Measurements from ENCODE around the gene TOM1L2.
"Not testable (repeated sequence)": the region's sequence is repeated elsewhere in the genome, so short reads cannot be mapped to it uniquely, and the experiment has no call there.

Gene TOM1L2

DNA sequence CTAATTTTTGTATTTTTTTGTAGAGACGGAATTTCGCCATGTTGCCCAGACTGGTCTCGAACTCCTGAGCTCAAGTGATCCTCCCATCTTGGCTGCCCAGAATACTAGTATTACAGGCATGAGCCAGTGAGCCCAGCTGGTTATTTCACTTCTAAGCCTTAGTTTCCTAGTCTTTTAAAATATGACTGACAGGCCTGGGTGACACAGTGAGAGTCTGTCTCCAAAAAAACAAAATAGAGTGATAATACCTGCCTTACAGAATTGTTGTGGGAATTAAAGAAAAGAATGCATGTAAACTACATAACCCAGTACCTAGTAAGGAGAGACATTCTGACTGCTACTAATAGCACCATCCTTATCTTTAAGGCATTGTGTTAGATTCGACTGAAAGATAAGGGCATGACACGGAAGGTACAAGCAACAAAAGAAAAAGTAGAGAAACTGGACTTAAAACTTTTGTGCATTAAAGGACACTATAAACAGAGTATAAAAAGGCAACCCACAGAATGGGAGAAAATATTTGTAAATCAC is 11.6 kb downstream of the TOM1L2 start:
- no peak for TF ChIP-seq Cebpa-rat (IDR thresholded peaks at IDR 0.05)
- H3K4me2 ChIP-seq: no peak overlapping the region
- peaks cover 13% of the 10 kb centered on the region for H3K4me1 ChIP-seq
- no peaks in the 10 kb centered on the region for H3K27me3 ChIP-seq
- H3K36me3 ChIP-seq: peaks cover 11% of the 10 kb centered on the region
- peaks cover 15% of the 10 kb centered on the region for H3K9me3 ChIP-seq
- peaks cover 26% of the 10 kb centered on the region for H4K20me1 ChIP-seq
- H3K27ac ChIP-seq: no peak overlapping the region
- H3K9ac ChIP-seq: no peak overlapping the region
- no peak overlapping the region for H3K4me3 ChIP-seq

DNA sequence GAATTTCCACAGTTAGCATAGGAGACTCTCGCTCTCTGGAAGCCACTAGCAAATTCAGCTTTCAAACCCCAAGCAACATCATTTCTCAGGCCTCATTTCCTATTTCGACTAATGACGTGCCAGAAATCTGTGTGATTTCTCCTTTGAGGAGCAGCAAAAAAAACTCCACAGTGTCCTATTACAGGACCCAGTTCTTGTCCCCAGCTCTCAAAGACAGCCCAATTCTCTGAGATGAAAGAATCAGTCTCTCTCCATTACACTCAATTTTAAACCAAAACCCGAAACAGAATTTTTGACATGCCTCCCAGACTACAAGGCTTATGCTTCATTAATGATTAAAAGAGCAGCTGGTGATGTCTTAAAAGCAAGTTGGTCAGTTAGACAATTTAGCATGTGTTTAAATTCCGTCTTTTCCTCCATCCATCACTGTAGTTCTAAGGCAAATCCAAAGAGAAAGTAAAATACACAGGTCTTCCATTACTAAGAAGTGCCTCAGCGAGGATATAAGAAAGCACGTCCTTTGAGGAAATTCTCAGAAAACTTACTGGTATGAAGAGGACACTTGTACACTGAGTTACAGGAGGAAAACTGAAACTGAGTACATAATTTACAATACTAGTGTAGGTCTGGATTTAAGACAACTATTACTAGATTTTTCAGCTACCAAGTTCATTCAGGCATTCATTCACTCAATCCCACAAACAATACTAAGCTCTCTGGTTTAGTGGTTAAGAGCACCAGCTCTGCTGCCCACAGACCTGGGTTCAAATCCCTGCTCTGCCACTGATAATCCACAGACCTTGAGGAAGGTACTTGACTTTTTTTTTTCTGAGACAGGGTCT is 12.5 kb downstream of the TOM1L2 start:
- Histone ChIP-seq H3K36me3 (peaks cover 15% of the 10 kb centered on the region), H3K9ac (no peak overlapping the region), H3K4me2 (no peak overlapping the region), H3K27ac (no peak overlapping the region), H3K4me1 (peaks cover 13% of the 10 kb centered on the region), H3K9me3 (peaks cover 15% of the 10 kb centered on the region), H3K4me3 (no peak overlapping the region), H4K20me1 (peaks cover 19% of the 10 kb centered on the region; the same call in 1 of the 2 replicates), H3K27me3 (no peaks in the 10 kb centered on the region)
- no peak for TF ChIP-seq Cebpa-rat (IDR thresholded peaks at IDR 0.05)

DNA sequence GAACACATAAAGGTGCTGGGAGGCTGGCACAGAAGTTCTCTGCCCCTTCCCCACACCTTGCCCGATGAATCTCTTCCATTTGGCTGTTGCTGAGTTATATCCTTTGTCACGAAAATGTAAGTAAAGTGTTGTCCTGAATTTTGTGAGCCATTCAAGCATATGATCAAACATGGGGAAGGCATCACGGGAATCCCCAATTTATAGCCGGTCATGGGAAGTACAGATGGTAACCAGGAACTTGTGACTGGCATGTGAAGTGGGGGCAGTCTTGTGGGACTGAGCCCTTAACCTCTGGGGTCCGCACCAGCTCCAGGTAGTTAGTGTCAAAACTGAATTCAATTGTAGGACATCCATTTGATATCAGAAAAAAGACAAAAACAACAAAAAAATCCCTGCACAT is 13.2 kb downstream of the TOM1L2 start:
- Histone ChIP-seq H3K27me3 (no peaks in the 10 kb centered on the region), H3K36me3 (peaks cover 15% of the 10 kb centered on the region), H4K20me1 (peaks cover 11% of the 10 kb centered on the region; the same call in 1 of the 2 replicates), H3K4me1 (peaks cover 10% of the 10 kb centered on the region), H3K9ac (no peak overlapping the region), H3K9me3 (peaks cover 15% of the 10 kb centered on the region), H3K4me2 (no peak overlapping the region), H3K27ac (no peak overlapping the region), H3K4me3 (no peak overlapping the region)
- TF ChIP-seq Cebpa-rat (IDR thresholded peaks at IDR 0.05): no peak

DNA sequence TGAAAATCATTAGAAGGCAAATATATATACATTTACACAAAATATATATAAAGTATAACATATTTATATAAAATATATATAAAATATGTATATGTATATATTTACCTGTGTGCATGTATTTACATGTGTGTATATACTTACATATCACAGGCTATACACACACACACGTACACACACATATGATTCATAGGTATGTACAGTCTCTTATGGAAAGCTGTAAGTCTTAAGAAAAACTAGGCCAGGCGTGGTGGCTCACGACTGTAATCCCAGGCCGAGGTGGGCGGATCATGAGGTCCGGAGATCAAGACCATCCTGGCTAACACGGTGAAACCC is 14.7 kb downstream of the TOM1L2 start:
- no peak for TF ChIP-seq Cebpa-rat (IDR thresholded peaks at IDR 0.05)
- Histone ChIP-seq H3K9me3 (peaks cover 15% of the 10 kb centered on the region), H3K9ac (no peak overlapping the region), H4K20me1 (peaks cover 6% of the 10 kb centered on the region; the same call in 1 of the 2 replicates), H3K27ac (no peak overlapping the region), H3K4me3 (no peak overlapping the region), H3K4me1 (peaks cover 6% of the 10 kb centered on the region; the same call in 1 of the 2 replicates), H3K27me3 (no peaks in the 10 kb centered on the region), H3K36me3 (peaks cover 15% of the 10 kb centered on the region), H3K4me2 (no peak overlapping the region)

DNA sequence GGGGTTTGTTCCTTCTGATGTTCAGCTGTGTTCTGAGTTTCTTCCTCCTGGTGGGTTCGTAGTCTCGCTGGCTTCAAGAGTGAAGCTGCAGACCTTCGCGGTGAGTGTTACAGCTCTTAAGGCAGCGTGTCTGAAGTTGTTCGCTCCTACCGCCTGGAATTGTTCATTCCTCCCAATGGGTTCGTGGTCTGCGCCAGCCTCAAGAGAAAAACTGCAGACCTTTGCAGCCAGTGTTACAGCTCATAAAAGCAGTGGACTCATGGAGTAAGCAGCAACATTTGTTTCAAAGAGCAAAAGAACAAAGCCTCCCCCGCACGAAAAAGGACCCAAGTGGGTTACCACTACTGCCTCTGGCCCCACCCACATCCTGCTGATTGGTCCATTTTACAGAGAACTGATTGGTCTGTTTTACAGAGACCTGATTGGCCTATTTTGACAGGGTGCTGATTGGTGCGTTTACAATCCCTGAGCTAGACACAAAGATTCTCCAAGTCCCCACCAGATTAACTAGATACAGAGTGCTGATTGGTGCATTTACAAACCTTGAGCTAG is 16.3 kb downstream of the TOM1L2 start:
- H4K20me1 ChIP-seq, H3K9ac ChIP-seq, H3K4me1 ChIP-seq, H3K27me3 ChIP-seq, H3K4me2 ChIP-seq, H3K4me3 ChIP-seq, H3K27ac ChIP-seq: not testable (repeated sequence)
- H3K36me3 ChIP-seq: peaks cover 15% of the 10 kb centered on the region
- peaks cover 15% of the 10 kb centered on the region for H3K9me3 ChIP-seq

- H3K4me1 ChIP-seq: peaks cover 6% of the 10 kb centered on the region; the same call in 1 of the 2 replicates
- no peaks in the 10 kb centered on the region; the same call in 1 of the 2 replicates for H4K20me1 ChIP-seq
- peaks cover 15% of the 10 kb centered on the region for H3K36me3 ChIP-seq
- peaks cover 15% of the 10 kb centered on the region for H3K9me3 ChIP-seq
- TF ChIP-seq Cebpa-rat (IDR thresholded peaks at IDR 0.05): no peak
- H3K27ac ChIP-seq: no peak overlapping the region
- H3K9ac ChIP-seq: no peak overlapping the region
- H3K4me2 ChIP-seq: no peak overlapping the region
- H3K4me3 ChIP-seq: no peak overlapping the region
- no peaks in the 10 kb centered on the region for H3K27me3 ChIP-seq
These were observed 18.1 kb downstream of the TOM1L2 start for GRCh38 chr17:17954079-17954478.

- no peaks in the 10 kb centered on the region for H3K4me1 ChIP-seq
- H3K9me3 ChIP-seq: peaks cover 15% of the 10 kb centered on the region
- H3K4me3 ChIP-seq: no peak overlapping the region
- no peaks in the 10 kb centered on the region for H4K20me1 ChIP-seq
- H3K4me2 ChIP-seq: no peak overlapping the region
- TF ChIP-seq Cebpa-rat (IDR thresholded peaks at IDR 0.05): no peak
- no peak overlapping the region for H3K27ac ChIP-seq
- no peaks in the 10 kb centered on the region for H3K27me3 ChIP-seq
- H3K36me3 ChIP-seq: peaks cover 15% of the 10 kb centered on the region
- no peak overlapping the region for H3K9ac ChIP-seq
These were observed 19.5 kb downstream of the TOM1L2 start for GRCh38 chr17:17952691-17953090.

- H3K4me3 ChIP-seq: no peak overlapping the region
- no peak overlapping the region for H3K27ac ChIP-seq
- no peaks in the 10 kb centered on the region for H3K4me1 ChIP-seq
- no peaks in the 10 kb centered on the region for H3K27me3 ChIP-seq
- peaks cover 9% of the 10 kb centered on the region for H3K9me3 ChIP-seq
- H4K20me1 ChIP-seq: no peaks in the 10 kb centered on the region
- TF ChIP-seq Cebpa-rat (IDR thresholded peaks at IDR 0.05): no peak
- H3K9ac ChIP-seq: no peak overlapping the region
- peaks cover 14% of the 10 kb centered on the region for H3K36me3 ChIP-seq
- no peak overlapping the region for H3K4me2 ChIP-seq
These were observed 20.7 kb downstream of the TOM1L2 start for GRCh38 chr17:17951524-17951923.

DNA sequence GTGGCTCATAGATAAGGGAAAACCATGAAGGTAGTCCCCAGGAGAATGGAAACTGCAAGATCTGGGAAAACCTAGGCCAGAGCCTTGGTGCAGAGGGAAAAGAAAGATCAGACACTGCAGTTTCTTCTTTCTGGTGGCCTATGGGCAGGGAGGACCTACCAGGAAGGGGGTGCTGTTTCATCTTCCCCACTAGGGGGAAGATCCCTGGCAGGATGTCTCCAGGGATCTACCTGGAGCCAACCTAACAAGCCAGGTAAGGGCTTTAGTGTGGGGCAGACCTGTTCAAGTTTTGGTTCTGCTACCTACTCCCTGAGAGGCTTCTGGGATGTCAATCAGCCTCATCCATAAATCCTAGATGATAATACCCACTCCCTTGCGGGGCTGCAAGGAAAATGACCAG is 21.4 kb downstream of the TOM1L2 start:
- H3K9me3 ChIP-seq: 0 out of 2 replicates have a peak, but pooled peaks cover 2% of the 10 kb centered on the region
- H3K4me2 ChIP-seq: no peak overlapping the region
- H3K27me3 ChIP-seq: no peaks in the 10 kb centered on the region
- H4K20me1 ChIP-seq: no peaks in the 10 kb centered on the region
- H3K9ac ChIP-seq: no peak overlapping the region
- H3K27ac ChIP-seq: no peak overlapping the region
- H3K36me3 ChIP-seq: peaks cover 7% of the 10 kb centered on the region; the same call in 1 of the 2 replicates
- no peak overlapping the region for H3K4me3 ChIP-seq
- TF ChIP-seq Cebpa-rat (IDR thresholded peaks at IDR 0.05): no peak
- no peaks in the 10 kb centered on the region for H3K4me1 ChIP-seq

- H3K27ac ChIP-seq: no peak overlapping the region
- no peak overlapping the region for H3K4me3 ChIP-seq
- H4K20me1 ChIP-seq: no peaks in the 10 kb centered on the region
- H3K4me1 ChIP-seq: no peaks in the 10 kb centered on the region
- H3K36me3 ChIP-seq: peaks cover 3% of the 10 kb centered on the region; the same call in 1 of the 2 replicates
- no peaks in the 10 kb centered on the region for H3K9me3 ChIP-seq
- no peak overlapping the region for H3K4me2 ChIP-seq
- no peak for TF ChIP-seq Cebpa-rat (IDR thresholded peaks at IDR 0.05)
- no peak overlapping the region for H3K9ac ChIP-seq
- no peaks in the 10 kb centered on the region for H3K27me3 ChIP-seq
These were observed 21.9 kb downstream of the TOM1L2 start for GRCh38 chr17:17950347-17950746.

All from BLaER1 (cell line).